Measurements from ENCODE around the gene KRT84.

DNA sequence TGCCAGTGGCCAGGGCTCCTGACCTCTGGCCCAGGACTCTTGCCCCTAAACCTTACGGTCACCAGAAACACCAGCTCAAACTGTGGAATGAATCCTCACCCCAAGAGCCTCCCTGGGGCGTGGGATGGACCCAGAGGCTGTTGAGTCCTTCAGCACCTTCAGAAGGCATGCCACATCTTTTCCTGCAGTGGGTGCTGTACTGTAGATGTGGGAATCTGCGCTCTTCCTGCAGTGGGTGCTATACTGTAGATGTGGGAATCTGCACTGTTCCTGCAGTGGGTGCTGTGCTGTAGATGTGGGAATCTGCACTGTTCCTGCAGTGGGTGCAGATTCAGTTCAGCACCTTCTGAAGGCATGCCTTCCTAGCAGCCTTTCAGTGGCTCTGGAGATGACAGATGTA, 19.5 kb upstream of the KRT84 start:
- TF ChIP-seq POLR2A (IDR thresholded peaks at IDR 0.05) = no peak
- TF ChIP-seq, protein P1, sequence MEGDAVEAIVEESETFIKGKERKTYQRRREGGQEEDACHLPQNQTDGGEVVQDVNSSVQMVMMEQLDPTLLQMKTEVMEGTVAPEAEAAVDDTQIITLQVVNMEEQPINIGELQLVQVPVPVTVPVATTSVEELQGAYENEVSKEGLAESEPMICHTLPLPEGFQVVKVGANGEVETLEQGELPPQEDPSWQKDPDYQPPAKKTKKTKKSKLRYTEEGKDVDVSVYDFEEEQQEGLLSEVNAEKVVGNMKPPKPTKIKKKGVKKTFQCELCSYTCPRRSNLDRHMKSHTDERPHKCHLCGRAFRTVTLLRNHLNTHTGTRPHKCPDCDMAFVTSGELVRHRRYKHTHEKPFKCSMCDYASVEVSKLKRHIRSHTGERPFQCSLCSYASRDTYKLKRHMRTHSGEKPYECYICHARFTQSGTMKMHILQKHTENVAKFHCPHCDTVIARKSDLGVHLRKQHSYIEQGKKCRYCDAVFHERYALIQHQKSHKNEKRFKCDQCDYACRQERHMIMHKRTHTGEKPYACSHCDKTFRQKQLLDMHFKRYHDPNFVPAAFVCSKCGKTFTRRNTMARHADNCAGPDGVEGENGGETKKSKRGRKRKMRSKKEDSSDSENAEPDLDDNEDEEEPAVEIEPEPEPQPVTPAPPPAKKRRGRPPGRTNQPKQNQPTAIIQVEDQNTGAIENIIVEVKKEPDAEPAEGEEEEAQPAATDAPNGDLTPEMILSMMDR (IDR thresholded peaks at IDR 0.05) = no peak
